Transverse colon (tissue), 4 donors: ENCODE data around the gene SELL. TPM values are rescaled to one million over a fixed set of nuclear protein-coding genes. Genes with fewer than 3 reads are reported as not detected.

Source experiments
- DNase-seq: peaks from one replicate; pipeline ENCODE4 v3.0.0-alpha.2; 2019
- H3K27ac ChIP-seq, 4 donors: fragments of 200-600 bp; sonication (generic); 2 replicates each; pipeline ENCODE4 v1.5.1; 2016 to 2018; ENCODE audit warnings: inconsistent platforms in 4 of 4
- H3K27me3 ChIP-seq: fragments of 200-600 bp; sonication (generic); 2 replicates; pipeline ENCODE4 v1.5.1; 2017; ENCODE audit warnings: inconsistent platforms
- H3K36me3 ChIP-seq, 4 donors: fragments of 200-600 bp; sonication (generic); 2 replicates each; pipeline ENCODE4 v1.5.1; 2017 to 2019; ENCODE audit warnings: inconsistent platforms in 4 of 4
- H3K4me1 ChIP-seq, 4 donors: fragments of 200-600 bp; sonication (generic); 2 replicates each; pipeline ENCODE4 v1.5.1; 2017 to 2020; ENCODE audit warnings: inconsistent platforms in 4 of 4
- H3K4me3 ChIP-seq, 4 donors: fragments of 200-600 bp; sonication (generic); 1 replicate in 1 of 4; 2 replicates in 3 of 4; pipeline versions ENCODE4 v1.5.1 to v1.6.1; 2017 to 2019; ENCODE audit warnings: inconsistent platforms in 4 of 4
- H3K9me3 ChIP-seq, 2 donors: fragments of 200-600 bp; sonication (generic); 2 replicates each; pipeline ENCODE4 v1.5.1; 2017 to 2019; ENCODE audit warnings: inconsistent platforms in 2 of 2
- EP300 ChIP-seq: sonication (generic); formaldehyde crosslinking; IDR thresholded peaks from one replicate; pipeline ENCODE4 v1.6.1; 2017; ENCODE audit warnings: antibody characterized with exemption, low read depth
- POLR2A ChIP-seq: fragments of 450-650 bp; IDR thresholded peaks from one replicate; pipeline ENCODE4 v1.6.1; 2016; ENCODE audit warnings: antibody characterized with exemption, mild to moderate bottlenecking, moderate library complexity
- POLR2AphosphoS5 ChIP-seq, 3 donors: sonication (generic); formaldehyde crosslinking; IDR thresholded peaks; one replicate each; pipeline ENCODE4 v1.6.1; 2016; ENCODE audit warnings: antibody characterized with exemption in 3 of 3
- WGBS, 2 donors: methylation state at CpG; one replicate each; pipeline ENCODE4 v1.1.5; 2018; ENCODE audit warnings: low coverage in 1 of 2; 5-methylcytosine and 5-hydroxymethylcytosine counted together
- in situ Hi-C, 4 donors: fragments of 200-750 bp; cut with MboI; loops; one replicate each; pipeline versions ENCODE4 v1.15.0 to v1.15.1; 2017; ENCODE audit warnings: low sequenced_read_pairs in 3 of 4, low pct_ligation_motif_present in 1 of 4, low pct_unique_long_range_greater_than_20kb in 1 of 4
- intact Hi-C: fragments of 100-400 bp; cut with DNase I; formaldehyde crosslinking; loops from one replicate; pipeline ENCODE4 v1.15.1; 2023; ENCODE audit warnings: low total_unique reads
- total RNA-seq, 4 donors: library from RNA; depleted of rRNA; stranded (reverse); fragments of >200 nt; gene quantifications; one replicate each; pipeline ENCODE4 v1.1.0, GENCODE V29; 2016
- TF ChIP-seq, protein P1 (sequence below), 5 experiments: fragments of 200-600 bp in 3 of 5; fragments of 450-650 bp in 2 of 5; sonication (generic) in 3 of 5; IDR thresholded peaks; 1 replicate in 2 of 5; 2 replicates in 3 of 5; pipeline ENCODE4 v1.5.1; 2016 to 2017; ENCODE audit warnings: antibody characterized with exemption in 5 of 5, inconsistent platforms in 3 of 5, mild to moderate bottlenecking in 2 of 5, moderate library complexity in 1 of 5

SELL gene
- total RNA-seq, 4 donors from 2014 or later = 0.55 to 6.4 (median 2.9) TPM; not detected in 1

DNA sequence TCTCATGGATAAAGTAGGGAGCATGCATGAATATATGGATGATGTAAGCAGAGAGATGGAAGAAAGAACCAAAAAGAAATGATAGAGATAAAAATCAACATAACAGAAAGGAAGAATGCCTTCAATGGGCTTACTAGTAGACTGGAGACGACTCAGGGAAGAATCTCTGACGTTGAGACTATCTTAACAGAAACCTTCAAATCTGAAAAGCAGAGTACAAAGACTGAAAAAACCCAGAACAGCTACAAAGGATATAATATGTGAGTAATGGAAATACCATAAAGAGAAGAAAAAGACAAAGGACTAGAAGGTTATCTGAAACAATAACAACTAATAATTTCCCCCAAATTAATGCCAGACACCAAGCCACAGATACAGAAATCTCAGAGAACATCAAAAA is 63.2 kb downstream of the SELL start:
- no peak for DNase-seq
- in situ Hi-C loops (no loop called here), intact Hi-C loops (no loop called here)
- no peak overlapping the region for H3K4me3 ChIP-seq
- H3K4me1 ChIP-seq = no peaks in the 10 kb centered on the region
- TF ChIP-seq POLR2A (no peak), EP300 (no peak), POLR2AphosphoS5 (IDR thresholded peaks at IDR 0.05) (no peak)
- TF ChIP-seq, protein P1, sequence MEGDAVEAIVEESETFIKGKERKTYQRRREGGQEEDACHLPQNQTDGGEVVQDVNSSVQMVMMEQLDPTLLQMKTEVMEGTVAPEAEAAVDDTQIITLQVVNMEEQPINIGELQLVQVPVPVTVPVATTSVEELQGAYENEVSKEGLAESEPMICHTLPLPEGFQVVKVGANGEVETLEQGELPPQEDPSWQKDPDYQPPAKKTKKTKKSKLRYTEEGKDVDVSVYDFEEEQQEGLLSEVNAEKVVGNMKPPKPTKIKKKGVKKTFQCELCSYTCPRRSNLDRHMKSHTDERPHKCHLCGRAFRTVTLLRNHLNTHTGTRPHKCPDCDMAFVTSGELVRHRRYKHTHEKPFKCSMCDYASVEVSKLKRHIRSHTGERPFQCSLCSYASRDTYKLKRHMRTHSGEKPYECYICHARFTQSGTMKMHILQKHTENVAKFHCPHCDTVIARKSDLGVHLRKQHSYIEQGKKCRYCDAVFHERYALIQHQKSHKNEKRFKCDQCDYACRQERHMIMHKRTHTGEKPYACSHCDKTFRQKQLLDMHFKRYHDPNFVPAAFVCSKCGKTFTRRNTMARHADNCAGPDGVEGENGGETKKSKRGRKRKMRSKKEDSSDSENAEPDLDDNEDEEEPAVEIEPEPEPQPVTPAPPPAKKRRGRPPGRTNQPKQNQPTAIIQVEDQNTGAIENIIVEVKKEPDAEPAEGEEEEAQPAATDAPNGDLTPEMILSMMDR (IDR thresholded peaks at IDR 0.05) = no peak
- no peaks in the 10 kb centered on the region for H3K36me3 ChIP-seq
- H3K27ac ChIP-seq = no peak overlapping the region
- WGBS, 2 donors = 60 to 62% methylated on average over 2 of the region's 2 CpGs
- no peaks in the 10 kb centered on the region for H3K9me3 ChIP-seq
- H3K27me3 ChIP-seq = no peaks in the 10 kb centered on the region

GRCh38 chr1:169647512-169647911 is 63.9 kb downstream of the SELL start:
- H3K9me3 ChIP-seq = no peaks in the 10 kb centered on the region
- TF ChIP-seq POLR2A = no peak
- TF ChIP-seq, protein P1 (IDR thresholded peaks at IDR 0.05) = no peak
- TF ChIP-seq EP300 = no peak
- no peak for TF ChIP-seq POLR2AphosphoS5 (IDR thresholded peaks at IDR 0.05)
- DNase-seq = no peak
- no peak overlapping the region for H3K4me3 ChIP-seq
- no peaks in the 10 kb centered on the region for H3K27me3 ChIP-seq
- H3K27ac ChIP-seq = no peak overlapping the region
- in situ Hi-C loops (no loop called here), intact Hi-C loops (no loop called here)
- no peaks in the 10 kb centered on the region for H3K4me1 ChIP-seq
- H3K36me3 ChIP-seq = no peaks in the 10 kb centered on the region

- Histone ChIP-seq H3K9me3 (no peaks in the 10 kb centered on the region), H3K4me1 (no peaks in the 10 kb centered on the region), H3K4me3 (no peak overlapping the region), H3K36me3 (no peaks in the 10 kb centered on the region), H3K27me3 (no peaks in the 10 kb centered on the region), H3K27ac (no peak overlapping the region)
- in situ Hi-C loops (no loop called here), intact Hi-C loops (no loop called here)
- WGBS, 2 donors = 71 to 82% methylated on average over 3 of the region's 3 CpGs
- TF ChIP-seq POLR2AphosphoS5 (IDR thresholded peaks at IDR 0.05) (no peak), POLR2A (no peak), EP300 (no peak)
- TF ChIP-seq, protein P1 (IDR thresholded peaks at IDR 0.05) = no peak
- DNase-seq = no peak
Observed at GRCh38 chr1:169644297-169644696, 67.1 kb downstream of the SELL start.

Other genes with a start within 250 kb of the SELL start
- 10 to 100 TPM in 3 of 4 donors, 1 to 10 TPM in 1; 2.8 to 20.2 (median 14.9) TPM for gene SLC19A2, start 225.7 kb downstream of the SELL start, total RNA-seq
- gene F5, start 125.1 kb downstream of the SELL start, total RNA-seq = under 1 TPM in 3 of 4 donors, not detected in 1; 0.32 to 0.82 (median 0.37) TPM
- 1 to 10 TPM; 1.8 to 4.9 (median 2.2) TPM for gene SELP, start 81.5 kb downstream of the SELL start, total RNA-seq
- gene SELE, start 22.5 kb upstream of the SELL start, total RNA-seq = under 1 TPM in 2 of 4 donors, not detected in 2; 0.14 to 0.16 TPM
- 1 to 10 TPM in 2 of 4 donors, not detected in 2; 6.3 to 6.8 TPM for gene METTL18, start 83.3 kb upstream of the SELL start, total RNA-seq
- gene SCYL3, start 182.3 kb upstream of the SELL start, total RNA-seq = 10 to 100 TPM; 12.3 to 42.3 (median 25.1) TPM